Gastroesophageal sphincter (tissue), 4 donors: ENCODE measurements around the gene GPS1. TPM values are rescaled to one million over a fixed set of nuclear protein-coding genes. Genes with fewer than 3 reads are reported as not detected.

Source experiments
- ATAC-seq: fragments of 150-250 bp; one replicate; pipeline ENCODE4 v1.9.1; 2016; ENCODE audit warnings: mild to moderate bottlenecking, moderate library complexity
- H3K27ac ChIP-seq, 4 donors: fragments of 200-600 bp; sonication (generic) in 3 of 4; 1 replicate in 3 of 4; 2 replicates in 1 of 4; pipeline ENCODE4 v1.5.1; 2016 to 2019
- H3K27me3 ChIP-seq: fragments of 200-600 bp; sonication (generic); one replicate; pipeline ENCODE4 v1.5.1; 2019
- H3K36me3 ChIP-seq, 2 donors: fragments of 200-600 bp; sonication (generic); one replicate each; pipeline ENCODE4 v1.5.1; 2019; ENCODE audit warnings: control low read depth in 1 of 2
- H3K4me1 ChIP-seq, 3 donors: fragments of 200-600 bp; sonication (generic); 1 replicate in 2 of 3; 2 replicates in 1 of 3; pipeline ENCODE4 v1.5.1; 2016 to 2019; ENCODE audit warnings: control low read depth in 2 of 3
- H3K4me3 ChIP-seq, 2 donors: fragments of 200-600 bp; sonication (generic); one replicate each; pipeline ENCODE4 v1.5.1; 2019; ENCODE audit warnings: mild to moderate bottlenecking in 1 of 2, moderate library complexity in 1 of 2
- H3K9me3 ChIP-seq, 3 donors: fragments of 200-600 bp; sonication (generic); one replicate each; pipeline ENCODE4 v1.5.1; 2017 to 2019; ENCODE audit warnings: control low read depth in 2 of 3
- CTCF ChIP-seq, 4 experiments: fragments of 200-600 bp in 2 of 4; fragments of 450-650 bp in 2 of 4; sonication (generic) in 1 of 4; IDR thresholded peaks; one replicate each; pipeline ENCODE4 v1.5.1; 2017 to 2019; ENCODE audit warnings: antibody characterized with exemption in 4 of 4, mild to moderate bottlenecking in 2 of 4, moderate library complexity in 2 of 4
- EP300 ChIP-seq: sonication (generic); formaldehyde crosslinking; IDR thresholded peaks from one replicate; pipeline ENCODE4 v1.6.1; 2017; ENCODE audit warnings: antibody characterized with exemption, mild to moderate bottlenecking
- POLR2A ChIP-seq, 2 donors: fragments of 450-650 bp; IDR thresholded peaks; one replicate each; pipeline ENCODE4 v1.6.1; 2017; ENCODE audit warnings: antibody characterized with exemption in 2 of 2, mild to moderate bottlenecking in 2 of 2, moderate library complexity in 1 of 2
- POLR2AphosphoS5 ChIP-seq: sonication (generic); formaldehyde crosslinking; IDR thresholded peaks from one replicate; pipeline ENCODE4 v1.6.1; 2017; ENCODE audit warnings: antibody characterized with exemption
- WGBS, 2 donors: methylation state at CpG; one replicate each; pipeline ENCODE4 v1.1.5; 2018; ENCODE audit warnings: low coverage in 1 of 2; 5-methylcytosine and 5-hydroxymethylcytosine counted together
- total RNA-seq, 4 donors: library from RNA; depleted of rRNA; stranded (reverse); fragments of >200 nt; gene quantifications; one replicate each; pipeline ENCODE4 v1.1.0, GENCODE V29; 2016

GPS1 gene
- total RNA-seq, 4 donors from 2014 or later = 69.3 to 103 (median 77.2) TPM

GRCh38 chr17:82031885-82032627, 19.6 kb upstream of the GPS1 start:
- H3K9me3 ChIP-seq = no peaks in the 10 kb centered on the region
- H3K27me3 ChIP-seq = peaks cover 8% of the 10 kb centered on the region
- TF ChIP-seq POLR2AphosphoS5 (no peak), POLR2A (IDR thresholded peaks at IDR 0.05) (no peak), EP300 (no peak), CTCF (IDR thresholded peaks at IDR 0.05) (no peak)
- H3K27ac ChIP-seq = no peak overlapping the region
- peaks cover 0 to 44% (median 25%) of the 10 kb centered on the region in 3 donors for H3K4me1 ChIP-seq
- H3K4me3 ChIP-seq = peak overlapping the region in 1 of 2 donors; percentile 56
- ATAC-seq = no peak
- H3K36me3 ChIP-seq = peaks cover 0 to 42% of the 10 kb centered on the region in 2 donors
- WGBS, 2 donors = no CpG with 5 or more reads among the region's 59 CpGs

GRCh38 chr17:82033359-82034085, 18.2 kb upstream of the GPS1 start:
- no CpG with 5 or more reads among the region's 38 CpGs for WGBS, 2 donors
- Histone ChIP-seq H3K4me3 (no peak overlapping the region), H3K27me3 (peaks cover 8% of the 10 kb centered on the region), H3K9me3 (no peaks in the 10 kb centered on the region), H3K4me1 (peaks cover 0 to 52% (median 25%) of the 10 kb centered on the region in 3 donors), H3K27ac (no peak overlapping the region), H3K36me3 (peaks cover 0 to 27% of the 10 kb centered on the region in 2 donors)
- TF ChIP-seq EP300 (no peak), CTCF (IDR thresholded peaks at IDR 0.05) (no peak), POLR2AphosphoS5 (no peak), POLR2A (IDR thresholded peaks at IDR 0.05) (no peak)
- no peak for ATAC-seq

- ATAC-seq = no peak
- H3K4me1 ChIP-seq = peaks cover 0 to 52% (median 25%) of the 10 kb centered on the region in 3 donors
Measured at GRCh38 chr17:82034371-82035011, 17.2 kb upstream of the GPS1 start.

GRCh38 chr17:82035488-82035887, 16.2 kb upstream of the GPS1 start:
- Histone ChIP-seq H3K4me1 (peaks cover 0 to 44% (median 18%) of the 10 kb centered on the region in 3 donors), H3K9me3 (no peaks in the 10 kb centered on the region), H3K4me3 (no peak overlapping the region), H3K36me3 (peaks cover 0 to 18% of the 10 kb centered on the region in 2 donors), H3K27me3 (peaks cover 8% of the 10 kb centered on the region), H3K27ac (no peak overlapping the region)
- 81 to 96% methylated on average over 3 to 5 of the region's 8 CpGs for WGBS, 2 donors
- TF ChIP-seq POLR2AphosphoS5 (no peak), CTCF (IDR thresholded peaks at IDR 0.05) (no peak), EP300 (no peak), POLR2A (IDR thresholded peaks at IDR 0.05) (no peak)
- ATAC-seq = no peak

More at GRCh38 chr17:82034371-82035011, 17.2 kb upstream of the GPS1 start:
- TF ChIP-seq POLR2A (IDR thresholded peaks at IDR 0.05) = no peak
- TF ChIP-seq CTCF (IDR thresholded peaks at IDR 0.05) = no peak
- TF ChIP-seq EP300 = no peak
- TF ChIP-seq POLR2AphosphoS5 = no peak
- H3K9me3 ChIP-seq = no peaks in the 10 kb centered on the region
- H3K36me3 ChIP-seq = peaks cover 0 to 18% of the 10 kb centered on the region in 2 donors
- no peak overlapping the region for H3K4me3 ChIP-seq
- H3K27me3 ChIP-seq = peaks cover 8% of the 10 kb centered on the region
- H3K27ac ChIP-seq = no peak overlapping the region
- 83% methylated on average over 10 of the region's 23 CpGs; no CpG with 5 or more reads in 1 of the 2 donors for WGBS, 2 donors
